NB4 (cell line): ENCODE data around the gene PTPN9.

Experiments
- DNase-seq: peaks from one replicate; pipeline ENCODE4 v3.0.0; 2010; ENCODE audit warnings: low read depth
- H3K4me3 ChIP-seq: one replicate; pipeline ENCODE4 v1.5.1; 2011; ENCODE audit warnings: mild to moderate bottlenecking, low read depth, low read length, moderate library complexity
- CTCF ChIP-seq: IDR thresholded peaks from one replicate; pipeline ENCODE4 v1.5.1; 2012; ENCODE audit warnings: low read depth, low read length
- MYC ChIP-seq: IDR thresholded peaks from 2 replicates; pipeline ENCODE4 v1.6.1; 2011; ENCODE audit warnings: low read depth, low read length
- POLR2A ChIP-seq: IDR thresholded peaks from 2 replicates; pipeline ENCODE4 v1.6.1; 2011; ENCODE audit warnings: mild to moderate bottlenecking; ENCODE audit not compliant: insufficient read length; ENCODE audit errors: extremely low read depth
- TF ChIP-seq, protein P1 (sequence below): IDR thresholded peaks from 2 replicates; pipeline ENCODE4 v1.6.1; 2011; ENCODE audit warnings: low read depth, low read length

Gene PTPN9

DNA sequence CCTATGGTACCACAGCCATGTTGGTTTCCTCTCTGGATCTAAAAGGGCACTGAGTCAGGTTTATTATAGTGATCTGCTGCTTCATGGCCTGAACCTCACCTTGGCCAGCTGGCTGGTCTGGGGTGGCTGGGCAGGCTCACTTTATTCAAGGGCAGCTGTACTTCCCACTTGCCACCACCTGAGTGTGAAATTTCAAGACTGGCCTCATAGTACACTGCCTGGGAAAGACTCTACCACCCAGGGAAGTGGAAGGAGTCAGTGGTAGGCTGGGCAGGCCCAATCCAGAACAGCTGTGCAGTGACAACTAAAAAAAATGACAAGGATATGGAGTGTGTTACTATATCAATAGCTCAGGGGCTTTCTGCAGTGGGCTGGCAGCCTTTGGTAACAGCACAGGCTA, 37.7 kb upstream of the PTPN9 start:
- TF ChIP-seq CTCF: no peak
- TF ChIP-seq, protein P1, sequence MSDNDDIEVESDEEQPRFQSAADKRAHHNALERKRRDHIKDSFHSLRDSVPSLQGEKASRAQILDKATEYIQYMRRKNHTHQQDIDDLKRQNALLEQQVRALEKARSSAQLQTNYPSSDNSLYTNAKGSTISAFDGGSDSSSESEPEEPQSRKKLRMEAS: no peak
- TF ChIP-seq MYC: no peak
- TF ChIP-seq POLR2A: no peak
- H3K4me3 ChIP-seq: no peak overlapping the region
- no peak for DNase-seq

DNA sequence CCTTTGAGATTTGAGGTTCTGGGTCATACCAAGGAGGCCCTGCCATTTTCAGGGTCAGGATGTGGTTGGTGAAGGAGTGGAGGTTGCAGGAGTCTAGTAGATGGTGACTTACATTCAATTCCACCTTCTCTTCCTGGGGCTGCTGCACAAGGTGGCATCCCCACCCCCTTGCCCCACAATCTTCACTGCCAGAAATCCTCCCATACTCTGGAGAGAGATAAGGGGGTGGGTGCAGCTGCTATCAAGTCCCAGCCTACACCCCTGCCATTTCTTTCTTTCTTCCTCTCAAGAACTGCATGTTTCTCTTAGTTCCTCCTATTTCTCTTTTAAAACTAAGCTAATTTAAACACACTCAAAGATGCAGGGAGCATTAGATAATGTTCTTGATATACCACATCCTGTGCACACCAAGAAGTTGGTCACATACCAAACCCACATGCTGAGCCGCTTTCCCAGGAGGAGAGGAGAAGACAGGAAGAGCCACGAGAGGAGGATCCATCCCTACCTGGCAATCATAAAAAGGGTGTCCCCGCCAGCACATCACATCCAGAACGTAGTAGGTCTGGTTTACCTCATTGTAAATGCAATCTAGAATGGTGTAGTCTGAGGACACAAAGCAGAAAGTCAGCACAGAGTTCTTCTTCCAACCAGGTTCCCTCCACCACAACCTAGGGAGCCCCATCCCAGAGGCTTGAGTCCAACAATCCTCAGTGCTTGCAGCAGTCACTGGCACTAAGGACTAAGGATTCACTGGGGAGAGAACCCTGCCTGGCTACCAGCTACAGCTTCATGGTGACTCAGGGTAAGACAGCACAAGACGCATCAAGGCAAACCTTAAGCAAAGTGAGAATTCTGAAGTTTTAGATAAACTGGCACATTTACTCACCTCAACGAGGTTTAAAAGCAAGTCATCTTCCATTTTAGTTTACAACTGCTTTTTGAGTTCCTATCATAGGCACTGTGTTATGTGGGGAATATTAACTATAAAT, 27.9 kb upstream of the PTPN9 start:
- H3K4me3 ChIP-seq: no peak overlapping the region
- no peak for TF ChIP-seq MYC
- no peak for TF ChIP-seq CTCF
- TF ChIP-seq POLR2A: no peak
- TF ChIP-seq, protein P1: no peak
- DNase-seq: peak; percentile 36

- TF ChIP-seq POLR2A: no peak
- DNase-seq: no peak
- H3K4me3 ChIP-seq: no peak overlapping the region
Measured at GRCh38 chr15:75606026-75606425, 26.9 kb upstream of the PTPN9 start.

- H3K4me3 ChIP-seq: no peak overlapping the region
- TF ChIP-seq, protein P1: no peak
- TF ChIP-seq POLR2A (no peak), MYC (no peak), CTCF (no peak)
- DNase-seq: no peak
Measured at GRCh38 chr15:75599401-75599800, 20.3 kb upstream of the PTPN9 start.

DNA sequence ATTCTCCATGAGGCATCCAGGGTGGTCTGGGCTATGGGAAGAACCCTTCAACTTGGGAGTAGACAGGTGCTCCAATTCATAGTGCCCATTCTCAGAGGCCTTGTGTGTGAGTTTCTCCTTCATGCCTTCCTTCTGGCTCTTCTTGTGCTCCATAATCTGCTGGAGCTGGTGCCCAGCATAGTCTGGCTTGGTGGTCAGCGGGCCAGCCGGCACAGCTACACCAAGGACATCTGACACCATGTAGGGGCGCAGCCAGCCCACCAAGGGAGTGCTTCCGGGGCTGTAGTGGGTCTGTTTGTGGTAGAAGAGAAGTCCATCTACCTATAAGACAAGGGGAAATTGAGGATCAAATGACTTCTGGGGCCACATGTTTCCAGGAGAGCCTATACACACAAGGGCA, 19.2 kb upstream of the PTPN9 start:
- TF ChIP-seq POLR2A: no peak
- no peak for TF ChIP-seq CTCF
- TF ChIP-seq, protein P1: no peak
- no peak for TF ChIP-seq MYC
- DNase-seq: no peak

DNA sequence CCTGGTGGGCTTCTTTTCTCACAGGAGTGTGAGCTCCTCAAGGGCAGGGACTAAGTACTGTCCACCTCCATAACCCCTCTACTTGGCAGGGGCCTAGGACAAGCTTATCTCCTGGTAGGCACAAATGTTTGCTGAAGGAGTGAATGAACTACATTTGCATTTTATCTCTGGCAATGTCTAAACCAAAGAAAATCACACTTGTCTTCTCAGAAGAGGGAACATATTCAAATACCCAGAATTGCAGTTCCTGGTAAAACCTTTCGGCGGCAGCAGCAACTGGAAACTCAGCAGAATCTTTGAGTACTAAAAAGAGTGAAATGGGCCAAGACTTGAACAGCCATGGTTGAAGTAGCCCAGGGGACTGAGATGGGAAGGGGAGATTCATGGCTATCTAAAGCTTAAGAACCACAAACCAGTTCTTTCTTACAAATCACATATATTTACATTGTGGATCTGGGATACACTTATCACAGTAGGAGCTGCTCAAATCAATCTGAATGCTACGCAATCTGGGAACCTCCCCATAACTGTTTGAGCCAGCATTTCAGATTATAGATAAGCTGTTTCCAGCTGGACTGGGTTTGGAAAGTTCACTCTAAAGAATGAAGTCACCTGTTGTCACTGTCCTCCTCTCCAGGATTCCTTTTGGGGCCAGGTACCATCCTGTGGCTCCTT, 18.7 kb upstream of the PTPN9 start:
- TF ChIP-seq, protein P1: no peak
- TF ChIP-seq MYC: no peak
- TF ChIP-seq CTCF: peak; percentile 41
- H3K4me3 ChIP-seq: no peak overlapping the region
- DNase-seq: peak; percentile 31

More for the DNA sequence above, 19.2 kb upstream of the PTPN9 start:
- H3K4me3 ChIP-seq: no peak overlapping the region
